ENCODE data around the gene ASPHD2. TPM values are rescaled to one million over a fixed set of nuclear protein-coding genes. Genes with fewer than 3 reads are reported as not detected.
"Not testable (repeated sequence)": the region's sequence is repeated elsewhere in the genome, so short reads cannot be mapped to it uniquely, and the experiment has no call there.

ASPHD2 gene
- total RNA-seq, 1 experiment from 2014 or later, result 7.1 TPM

DNA sequence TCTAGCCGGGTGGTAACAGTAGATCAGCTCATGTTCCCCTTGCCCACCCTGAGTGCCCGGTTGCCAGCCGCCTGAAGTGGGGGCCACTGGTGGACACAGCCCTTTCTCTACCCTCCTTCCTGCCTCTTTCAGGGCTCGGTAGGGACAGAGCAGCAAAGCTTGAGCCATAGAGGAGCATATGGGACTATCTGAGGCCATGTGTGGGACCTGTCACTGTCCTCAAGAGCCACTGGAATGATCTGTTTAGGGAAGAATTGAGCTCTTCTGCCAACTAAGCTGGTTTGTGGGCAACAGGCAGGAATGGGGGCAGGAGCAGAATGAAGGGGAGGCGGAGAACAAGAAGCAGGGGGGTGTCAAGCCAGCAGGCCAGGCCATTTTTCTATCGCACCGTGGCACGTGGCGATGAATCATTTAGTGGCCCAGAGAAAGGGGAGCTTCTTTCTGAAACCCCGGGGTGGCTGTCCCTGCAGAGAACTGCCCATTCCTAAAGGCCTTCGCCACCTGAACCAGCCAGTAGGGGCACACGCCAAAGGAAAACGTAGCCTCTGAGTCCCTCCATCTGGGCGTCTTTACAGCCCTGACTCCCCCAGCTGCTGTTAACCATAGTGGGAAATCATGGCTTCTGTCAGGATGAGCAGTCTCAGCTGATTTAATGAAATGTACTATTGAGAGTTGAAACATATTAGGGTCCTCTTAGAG, 8.8 kb downstream of the ASPHD2 start:
- no peaks in the 10 kb centered on the region for H3K9me3 Mint-ChIP-seq
- no peak overlapping the region for H3K56ac ChIP-seq (ENCODE audit: insufficient read length, low read depth, low read length)
- H4K5ac ChIP-seq (ENCODE audit: insufficient read length, low read depth, low read length), result no peak overlapping the region
- H3K79me2 ChIP-seq (ENCODE audit: insufficient read depth, low read length), result no peaks in the 10 kb centered on the region; the same call in 1 of the 2 replicates
- H4K91ac ChIP-seq (ENCODE audit: insufficient read length, low read depth, low read length), result no peak overlapping the region
- no peak overlapping the region for H3K4me2 ChIP-seq (ENCODE audit: insufficient read depth, insufficient read length, low read length)
- H3K79me1 ChIP-seq (ENCODE audit: insufficient read depth, low read depth, low read length, poor library complexity, severe bottlenecking), result no peaks in the 10 kb centered on the region
- no peak overlapping the region for H3K4ac ChIP-seq (ENCODE audit: low read depth, low read length)
- no peaks in the 10 kb centered on the region for H4K20me1 ChIP-seq (ENCODE audit: control insufficient read depth, insufficient read depth, insufficient read length)
- H2BK120ac ChIP-seq (ENCODE audit: low read depth, low read length, poor library complexity, severe bottlenecking), result no peak overlapping the region
- H2BK15ac ChIP-seq (ENCODE audit: low read depth, low read length), result no peak overlapping the region
- no CpG with 5 or more reads among the region's 14 CpGs for WGBS (ENCODE audit: extremely low coverage, insufficient read length, low lambda C conversion rate)
- H4K8ac ChIP-seq (replicated peaks; ENCODE audit: insufficient read length, low read depth, low read length), result no peak overlapping the region
- peaks cover 5 to 9% of the 10 kb centered on the region in 2 experiments for H3K4me1 Mint-ChIP-seq
- H3K4me1 ChIP-seq (ENCODE audit: insufficient read depth, low read length), result no peaks in the 10 kb centered on the region
- H3K23me2 ChIP-seq (ENCODE audit: insufficient read length, low read depth, low read length, poor library complexity, severe bottlenecking), result no peaks in the 10 kb centered on the region
- no peaks in the 10 kb centered on the region for H3K27me3 ChIP-seq (ENCODE audit: insufficient read depth, low read length)
- no peak overlapping the region for H3K18ac ChIP-seq (ENCODE audit: insufficient read length, low read depth, low read length)
- H2AK5ac ChIP-seq (ENCODE audit: insufficient read length, low read length), result no peak overlapping the region
- H2BK12ac ChIP-seq (ENCODE audit: insufficient read length, low read depth, low read length), result no peak overlapping the region
- H3K9me3 ChIP-seq (ENCODE audit: control insufficient read depth, low read depth, low read length), result no peaks in the 10 kb centered on the region
- H3K27ac ChIP-seq (ENCODE audit: insufficient read length, low read depth, low read length), result no peak overlapping the region
- no peak overlapping the region for H3K14ac ChIP-seq (ENCODE audit: insufficient read depth, low read length)
- no peak overlapping the region for H2BK20ac ChIP-seq (ENCODE audit: low read depth, low read length, poor library complexity, severe bottlenecking)
- no peak overlapping the region for H3T11ph ChIP-seq (ENCODE audit: low read length)
- no peak overlapping the region for H3K23ac ChIP-seq (ENCODE audit: insufficient read length, low read depth, low read length)
- no peaks in the 10 kb centered on the region; the same call in 1 of the 2 replicates for H3K27me3 Mint-ChIP-seq (ENCODE audit: low read depth)
- H3K4me3 Mint-ChIP-seq, result no peak overlapping the region
- no peak overlapping the region for H2AFZ ChIP-seq (ENCODE audit: low read length)
- TF ChIP-seq, protein P1, sequence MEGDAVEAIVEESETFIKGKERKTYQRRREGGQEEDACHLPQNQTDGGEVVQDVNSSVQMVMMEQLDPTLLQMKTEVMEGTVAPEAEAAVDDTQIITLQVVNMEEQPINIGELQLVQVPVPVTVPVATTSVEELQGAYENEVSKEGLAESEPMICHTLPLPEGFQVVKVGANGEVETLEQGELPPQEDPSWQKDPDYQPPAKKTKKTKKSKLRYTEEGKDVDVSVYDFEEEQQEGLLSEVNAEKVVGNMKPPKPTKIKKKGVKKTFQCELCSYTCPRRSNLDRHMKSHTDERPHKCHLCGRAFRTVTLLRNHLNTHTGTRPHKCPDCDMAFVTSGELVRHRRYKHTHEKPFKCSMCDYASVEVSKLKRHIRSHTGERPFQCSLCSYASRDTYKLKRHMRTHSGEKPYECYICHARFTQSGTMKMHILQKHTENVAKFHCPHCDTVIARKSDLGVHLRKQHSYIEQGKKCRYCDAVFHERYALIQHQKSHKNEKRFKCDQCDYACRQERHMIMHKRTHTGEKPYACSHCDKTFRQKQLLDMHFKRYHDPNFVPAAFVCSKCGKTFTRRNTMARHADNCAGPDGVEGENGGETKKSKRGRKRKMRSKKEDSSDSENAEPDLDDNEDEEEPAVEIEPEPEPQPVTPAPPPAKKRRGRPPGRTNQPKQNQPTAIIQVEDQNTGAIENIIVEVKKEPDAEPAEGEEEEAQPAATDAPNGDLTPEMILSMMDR (conservative IDR thresholded peaks at IDR 0.05), result peak; percentile 40; the same call in 2 of the 3 replicates
- peaks cover 3 to 19% (median 13%) of the 10 kb centered on the region in 3 experiments for H3K36me3 Mint-ChIP-seq (ENCODE audit: insufficient read depth in 1 of 3, low read depth in 3 of 3)
- no peak for DNase-seq
- no peak overlapping the region for H3K9ac ChIP-seq (ENCODE audit: extremely low read depth, insufficient read length, low read length)
- H2BK5ac ChIP-seq (ENCODE audit: insufficient read length, low read length), result no peak overlapping the region
- no peak overlapping the region for H3K27ac Mint-ChIP-seq

DNA sequence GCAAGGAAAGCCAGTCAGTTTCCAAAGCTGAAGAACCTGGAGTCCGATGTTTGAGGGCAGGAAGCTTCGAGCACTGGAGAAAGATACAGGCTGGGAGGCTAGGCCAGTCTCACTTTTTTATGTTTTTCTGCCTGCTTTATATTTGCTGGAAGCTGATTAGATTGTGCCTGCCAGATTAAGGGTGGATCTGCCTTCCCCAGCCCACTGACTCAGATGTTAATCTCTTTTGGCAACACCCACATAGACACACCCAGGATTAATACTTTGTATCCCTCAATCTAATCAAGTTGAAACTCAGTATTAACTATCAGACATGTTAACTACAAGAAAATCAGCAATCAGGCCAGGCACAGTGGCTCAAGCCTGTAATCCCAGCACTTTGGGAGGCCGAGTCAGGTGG, 9.7 kb downstream of the ASPHD2 start:
- not testable (repeated sequence) for H3K18ac ChIP-seq (ENCODE audit: insufficient read length, low read depth, low read length); H3K9ac ChIP-seq (ENCODE audit: extremely low read depth, insufficient read length, low read length); H2BK20ac ChIP-seq (ENCODE audit: low read depth, low read length, poor library complexity, severe bottlenecking); H3K79me2 ChIP-seq (ENCODE audit: insufficient read depth, low read length); H2BK15ac ChIP-seq (ENCODE audit: low read depth, low read length); H3K23ac ChIP-seq (ENCODE audit: insufficient read length, low read depth, low read length); H3K4me3 Mint-ChIP-seq; H2BK12ac ChIP-seq (ENCODE audit: insufficient read length, low read depth, low read length); H3T11ph ChIP-seq (ENCODE audit: low read length); H3K4me2 ChIP-seq (ENCODE audit: insufficient read depth, insufficient read length, low read length); H3K27ac ChIP-seq (ENCODE audit: insufficient read length, low read depth, low read length); H3K79me1 ChIP-seq (ENCODE audit: insufficient read depth, low read depth, low read length, poor library complexity, severe bottlenecking); H3K9me3 Mint-ChIP-seq; H3K27me3 ChIP-seq (ENCODE audit: insufficient read depth, low read length); H2BK5ac ChIP-seq (ENCODE audit: insufficient read length, low read length); H3K23me2 ChIP-seq (ENCODE audit: insufficient read length, low read depth, low read length, poor library complexity, severe bottlenecking); H3K27me3 Mint-ChIP-seq (ENCODE audit: low read depth); H3K56ac ChIP-seq (ENCODE audit: insufficient read length, low read depth, low read length); H4K5ac ChIP-seq (ENCODE audit: insufficient read length, low read depth, low read length); H2AK5ac ChIP-seq (ENCODE audit: insufficient read length, low read length); H2BK120ac ChIP-seq (ENCODE audit: low read depth, low read length, poor library complexity, severe bottlenecking); H3K4ac ChIP-seq (ENCODE audit: low read depth, low read length); H3K27ac Mint-ChIP-seq; H2AFZ ChIP-seq (ENCODE audit: low read length); H3K14ac ChIP-seq (ENCODE audit: insufficient read depth, low read length); H4K20me1 ChIP-seq (ENCODE audit: control insufficient read depth, insufficient read depth, insufficient read length); H4K8ac ChIP-seq (replicated peaks; ENCODE audit: insufficient read length, low read depth, low read length); DNase-seq; H4K91ac ChIP-seq (ENCODE audit: insufficient read length, low read depth, low read length); H3K4me1 ChIP-seq (ENCODE audit: insufficient read depth, low read length); H3K9me3 ChIP-seq (ENCODE audit: control insufficient read depth, low read depth, low read length)
- Mint-ChIP-seq H3K4me1 (peaks cover 5 to 11% of the 10 kb centered on the region in 2 experiments), H3K36me3 (ENCODE audit: insufficient read depth in 1 of 3, low read depth in 3 of 3) (peaks cover 3 to 16% (median 9%) of the 10 kb centered on the region in 3 experiments)
- no CpG with 5 or more reads among the region's 3 CpGs for WGBS (ENCODE audit: extremely low coverage, insufficient read length, low lambda C conversion rate)
